ENCODE measurements around the gene CAMSAP1.
"Not testable (repeated sequence)": the region's sequence is repeated elsewhere in the genome, so short reads cannot be mapped to it uniquely, and the experiment has no call there.

CAMSAP1 gene

DNA sequence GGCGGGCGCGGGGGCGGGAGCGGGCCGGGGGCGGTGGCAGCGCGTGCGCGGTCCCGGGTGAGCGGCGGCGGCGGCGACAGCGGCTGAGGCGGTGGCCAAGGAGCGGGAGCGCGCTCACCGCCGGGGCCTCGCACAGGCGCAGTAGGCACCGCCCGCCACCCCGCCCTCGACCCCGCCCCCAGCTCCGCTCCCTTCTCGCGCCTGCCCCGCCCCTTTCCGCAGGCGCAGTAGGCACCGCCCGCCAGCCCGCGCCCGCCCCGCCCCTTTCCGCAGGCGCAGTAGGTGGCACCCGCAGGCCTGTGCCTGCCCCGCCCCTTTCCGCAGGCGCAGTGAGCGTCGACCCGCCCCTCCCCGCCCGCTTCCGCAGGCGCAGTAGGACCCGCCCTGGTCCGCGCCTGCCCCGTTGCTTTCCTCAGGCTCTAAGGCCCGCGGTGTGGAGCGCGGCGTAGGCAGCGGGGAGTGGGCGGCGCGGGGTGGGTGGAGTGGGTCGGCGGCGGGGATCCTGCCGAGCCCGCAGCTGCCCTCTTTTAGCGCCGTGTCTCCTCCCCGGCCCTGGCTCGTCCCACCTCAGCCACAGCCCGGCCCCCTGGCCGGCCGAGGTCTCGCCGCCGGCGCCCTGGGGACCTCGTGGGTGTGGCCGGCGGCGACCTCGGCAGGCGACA lies at the start of gene CAMSAP1:
TSS of gene CAMSAP1 (minus strand) at position 116 of the 662 bp plus-strand sequence. CDS start 387 bp downstream, outside the sequence.
- DNase-seq (ENCODE audit: low spot score): peak; percentile 94

DNA sequence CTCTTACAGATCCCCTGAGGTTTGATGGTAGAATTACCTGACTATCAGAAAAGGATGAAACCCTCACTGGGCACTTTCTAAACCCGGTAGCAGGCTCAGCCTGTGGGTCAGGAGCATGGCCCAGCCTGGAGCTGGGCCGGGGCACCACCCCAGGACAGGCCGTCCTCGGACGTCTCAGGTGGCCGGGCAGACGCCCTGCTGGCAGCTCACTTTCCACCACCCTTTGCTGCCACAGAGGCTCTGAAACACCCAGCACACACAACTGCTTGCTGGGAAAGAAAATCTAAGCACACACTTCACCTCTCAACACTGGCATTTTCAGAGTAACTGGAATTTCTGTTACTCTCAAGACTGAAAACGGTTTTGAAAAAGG lies 49.4 kb upstream of the CAMSAP1 start:
- no peak for DNase-seq (ENCODE audit: low spot score)

DNA sequence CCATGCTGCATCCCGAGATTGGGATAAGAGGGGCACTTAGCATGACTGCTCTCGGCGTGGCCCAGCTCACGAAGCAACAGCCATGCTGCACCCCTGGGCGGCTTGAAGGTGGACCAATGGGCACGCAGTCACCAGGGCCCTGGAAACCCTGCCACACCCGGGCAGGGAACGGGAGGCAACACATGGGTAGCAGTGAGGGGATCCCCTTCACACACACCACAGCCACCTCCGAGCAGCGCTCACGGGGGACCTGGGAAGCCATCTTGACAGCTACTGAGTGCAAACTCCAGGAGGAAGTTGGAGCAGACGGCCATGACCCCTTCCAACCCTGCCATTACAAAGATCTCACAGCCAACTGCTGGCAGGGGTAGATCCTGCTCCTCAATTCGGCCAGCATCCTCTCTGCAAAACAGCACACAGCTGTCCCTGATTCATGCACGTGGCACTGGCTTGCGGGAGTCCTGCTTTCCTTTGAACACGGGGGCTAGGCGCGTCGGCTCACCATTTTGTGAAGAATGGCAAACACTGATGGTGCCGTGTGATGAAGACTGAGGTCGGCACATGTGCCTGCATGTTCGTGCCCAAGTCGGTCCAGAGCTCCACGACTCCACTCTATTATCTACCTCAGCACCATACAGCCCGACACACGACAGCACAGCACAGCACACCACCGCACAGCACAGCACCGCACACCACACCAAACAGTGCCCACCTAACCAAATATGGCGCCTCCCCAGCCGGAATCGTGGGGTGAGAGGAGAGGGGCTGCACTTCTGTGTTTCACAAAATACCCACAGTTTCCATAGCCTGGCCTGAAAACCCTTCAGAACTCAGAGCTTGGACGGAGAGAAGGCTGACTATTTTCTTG lies 48.8 kb upstream of the CAMSAP1 start:
- no peak for DNase-seq (ENCODE audit: low spot score)

DNA sequence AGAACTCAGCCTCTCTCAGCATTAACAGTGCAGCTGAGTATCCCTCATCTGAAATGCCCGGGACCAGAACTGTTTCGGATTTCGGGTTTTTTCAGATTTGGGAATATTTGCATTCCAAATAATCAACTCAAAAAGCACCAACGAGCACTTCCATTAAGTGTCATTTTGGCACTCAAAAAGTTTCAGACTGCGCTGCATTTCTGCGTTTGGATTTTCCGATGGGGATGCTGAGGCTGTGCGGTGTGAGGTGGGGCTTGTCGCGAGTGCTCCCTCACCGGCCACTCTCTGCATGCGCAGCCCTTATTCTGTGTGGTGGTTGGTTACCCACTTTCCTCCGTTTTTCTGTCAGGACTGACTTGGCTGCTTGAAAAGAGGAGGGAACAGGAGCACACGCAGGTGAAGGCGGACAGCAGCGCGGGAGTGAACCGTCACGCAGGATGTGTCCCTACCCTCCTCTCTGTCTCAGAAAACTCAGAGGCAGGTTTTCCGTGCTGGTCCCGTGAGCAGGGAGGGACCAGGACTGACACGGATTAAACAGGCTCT lies 45.4 kb upstream of the CAMSAP1 start:
- DNase-seq (ENCODE audit: low spot score): no peak

DNA sequence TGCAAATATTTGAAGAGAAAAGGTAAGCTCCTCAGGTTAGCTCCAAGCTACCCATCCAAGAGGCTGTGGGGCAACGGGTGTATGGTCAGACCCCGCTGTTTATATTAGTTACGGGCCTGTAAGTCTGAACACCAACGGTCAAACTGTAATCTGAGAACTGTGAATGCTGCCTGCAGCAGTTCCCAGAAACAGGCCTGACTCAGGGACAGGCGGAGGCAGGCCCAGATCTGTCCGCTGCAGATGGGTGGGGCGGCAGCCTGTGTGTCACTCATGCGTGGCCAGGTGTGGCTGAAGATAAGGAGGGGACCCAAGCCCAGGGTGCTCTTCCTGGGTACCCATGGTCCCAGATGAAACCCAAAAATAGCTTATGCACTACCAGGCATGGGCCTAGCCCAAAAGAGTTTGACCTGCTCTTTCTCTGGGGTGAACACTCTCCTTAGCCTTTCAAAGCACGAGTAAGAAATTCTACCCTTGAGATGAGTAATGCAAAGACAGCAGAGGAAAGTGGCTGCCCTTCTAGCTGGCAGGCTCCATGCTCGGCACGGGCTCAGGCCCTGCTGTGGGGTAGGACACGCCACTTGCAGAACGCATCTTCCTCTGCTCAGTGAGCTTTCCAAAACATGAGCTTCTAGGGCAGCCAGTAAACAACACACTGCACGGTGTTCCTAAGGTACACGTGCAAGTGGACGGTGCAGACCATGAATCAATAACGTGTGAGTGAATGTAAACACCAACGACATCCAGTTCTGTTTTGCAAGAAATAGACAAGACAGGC lies 44.7 kb upstream of the CAMSAP1 start:
- no peak for DNase-seq (ENCODE audit: low spot score)

- not testable (repeated sequence) for DNase-seq (ENCODE audit: low spot score)
Measured at GRCh38 chr9:135951310-135951709, 44.0 kb upstream of the CAMSAP1 start.

DNA sequence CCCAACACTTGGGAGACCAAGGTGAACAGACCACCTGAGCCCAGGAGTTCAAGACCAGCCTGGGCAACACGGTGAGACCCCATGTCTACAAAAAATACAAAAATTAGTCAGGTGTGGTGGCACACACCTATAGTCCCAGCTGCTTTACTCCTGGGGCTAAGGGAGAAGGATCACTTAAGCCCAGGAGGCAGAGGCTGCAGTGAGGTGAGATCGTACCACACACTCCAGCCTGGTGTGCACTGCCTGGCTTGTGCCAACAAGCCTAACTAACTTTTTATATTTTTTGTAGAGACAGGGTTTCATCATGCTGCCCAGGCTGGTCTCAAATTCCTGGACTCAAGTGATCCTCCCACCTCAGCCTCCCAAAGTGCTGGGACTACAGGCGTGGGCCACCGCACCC lies 43.5 kb upstream of the CAMSAP1 start:
- not testable (repeated sequence) for DNase-seq (ENCODE audit: low spot score)

DNA sequence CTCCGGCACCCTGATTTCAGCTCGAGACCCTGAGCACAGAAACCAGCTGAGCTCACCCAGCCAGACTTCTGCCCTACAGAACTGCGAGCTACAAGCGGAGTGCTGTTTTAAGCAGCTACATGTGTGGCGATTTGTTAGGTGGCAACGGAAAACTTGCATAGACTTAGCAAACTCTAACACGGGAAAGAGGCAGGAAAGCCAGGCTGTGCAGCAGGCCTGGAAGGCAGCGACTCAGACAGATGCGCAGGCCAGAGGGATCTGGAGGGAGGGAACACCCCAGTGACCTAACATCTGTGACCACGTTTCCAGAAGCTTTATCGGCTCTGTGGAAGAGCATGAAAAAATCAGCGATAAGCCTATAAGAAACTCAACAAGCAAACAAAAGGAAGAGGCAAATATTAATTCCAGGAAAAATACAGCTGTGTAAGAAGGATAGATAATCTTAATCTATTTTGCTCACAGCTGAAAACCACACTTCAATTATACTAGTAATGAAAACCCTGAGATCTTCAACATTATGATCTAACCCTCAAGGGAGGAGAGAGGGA lies 42.9 kb upstream of the CAMSAP1 start:
- no peak for DNase-seq (ENCODE audit: low spot score)

DNA sequence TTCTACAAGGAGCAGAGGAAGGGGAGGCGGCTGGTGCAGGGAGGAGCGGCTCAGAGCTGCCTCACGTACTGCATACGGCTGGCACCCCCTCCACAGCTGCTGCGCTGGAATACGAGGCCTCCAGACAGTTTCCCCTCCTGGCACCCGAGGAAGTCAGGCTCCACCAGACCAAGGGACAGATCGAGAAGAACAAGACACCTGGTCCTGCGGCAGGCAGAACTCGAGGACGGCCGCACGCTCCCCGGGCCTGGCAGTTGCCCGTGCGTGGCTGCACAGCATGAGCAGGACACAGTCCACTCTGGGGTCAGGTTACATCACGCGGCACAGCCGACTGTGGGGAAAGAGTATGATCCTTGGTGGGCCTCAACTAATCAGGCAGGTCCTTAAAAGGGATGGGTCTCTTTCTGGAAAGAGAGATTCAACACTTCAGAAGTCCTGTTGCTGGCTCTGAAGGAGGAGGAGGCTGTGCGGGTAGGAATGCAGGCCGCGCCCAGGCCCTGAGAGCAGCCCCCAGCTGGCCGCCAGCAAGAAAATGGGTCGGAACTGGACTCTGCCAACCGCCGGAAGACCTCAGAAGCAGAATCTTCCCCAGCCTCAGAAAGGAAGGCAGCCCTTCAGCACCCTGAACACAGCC lies 42.3 kb upstream of the CAMSAP1 start:
- DNase-seq (ENCODE audit: low spot score): no peak

- no peak for DNase-seq (ENCODE audit: low spot score)
Measured at GRCh38 chr9:135948968-135949367, 41.6 kb upstream of the CAMSAP1 start.

DNA sequence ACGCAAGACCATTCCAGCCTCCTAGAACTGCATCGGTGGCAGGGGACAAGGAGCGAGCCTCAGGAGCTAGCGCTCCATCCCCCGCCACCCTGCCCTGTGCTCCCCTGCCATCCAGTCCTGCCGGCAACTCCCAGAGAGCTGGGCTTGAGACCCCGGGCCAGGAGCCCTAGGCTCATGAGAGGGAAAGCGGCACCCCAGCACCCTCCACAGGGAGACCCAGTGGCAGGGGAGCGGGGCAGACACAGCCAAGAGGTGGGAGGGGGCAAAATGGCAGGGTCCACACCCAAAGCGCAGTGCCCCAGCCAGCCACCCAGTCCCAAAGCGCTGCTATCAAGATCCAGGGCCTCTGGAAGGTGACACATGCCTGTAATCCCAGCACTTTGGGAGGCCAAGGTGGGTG lies 41.1 kb upstream of the CAMSAP1 start:
- DNase-seq (ENCODE audit: low spot score): no peak

DNA sequence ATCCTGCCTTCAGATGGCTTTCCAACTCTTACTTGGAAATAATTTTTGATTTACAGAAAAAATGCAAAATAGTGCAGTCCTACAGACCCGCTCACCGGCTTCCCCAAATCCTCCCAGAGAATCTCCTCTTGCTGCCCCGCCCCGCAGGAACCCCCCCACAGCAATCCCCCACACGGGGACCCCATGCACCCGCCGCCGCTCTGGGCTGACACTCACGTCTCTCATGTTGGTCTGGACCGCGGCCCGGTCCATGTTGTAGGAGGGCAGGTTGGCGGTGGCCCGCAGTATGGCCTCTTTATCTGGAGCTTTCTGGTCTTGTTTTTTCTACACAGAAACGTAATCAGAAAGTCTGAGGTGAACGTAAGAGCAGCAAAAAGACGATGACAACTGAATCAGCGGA lies 40.2 kb upstream of the CAMSAP1 start:
- DNase-seq (ENCODE audit: low spot score): no peak

GRCh38 chr9:135947105-135947504 lies 39.8 kb upstream of the CAMSAP1 start:
- DNase-seq (ENCODE audit: low spot score): not testable (repeated sequence)

DNA sequence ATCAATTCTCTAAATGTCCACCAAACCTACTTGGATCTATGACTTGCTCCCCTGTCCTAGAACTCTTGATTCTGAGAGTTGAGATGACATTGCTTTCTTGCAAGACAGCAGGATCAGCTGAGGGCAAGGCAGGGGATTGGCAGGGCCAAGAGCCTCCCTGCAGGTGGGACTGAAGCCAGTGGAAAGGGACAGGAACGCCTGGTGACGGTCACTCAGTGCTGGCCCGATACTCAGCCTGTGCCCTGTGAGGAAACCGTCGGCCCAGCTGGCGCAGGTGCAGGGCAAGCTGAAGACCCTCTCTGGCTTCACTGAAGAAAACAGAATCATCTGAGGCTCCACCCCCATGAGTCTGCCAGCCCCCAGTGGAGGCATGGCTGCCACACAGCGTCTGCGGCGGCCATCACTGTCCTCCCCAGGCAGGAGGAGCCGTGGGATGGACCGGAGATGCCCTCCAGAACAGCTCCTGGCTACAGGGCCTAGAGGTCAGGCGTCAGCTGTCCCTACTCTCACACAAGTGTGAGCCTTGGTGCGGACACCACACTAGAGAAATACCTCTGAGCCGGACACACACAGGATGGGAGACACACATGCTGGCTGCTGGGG lies 39.1 kb upstream of the CAMSAP1 start:
- DNase-seq (ENCODE audit: low spot score): no peak

- DNase-seq (ENCODE audit: low spot score): no peak
Measured at GRCh38 chr9:135945969-135946368, 38.6 kb upstream of the CAMSAP1 start.

DNA sequence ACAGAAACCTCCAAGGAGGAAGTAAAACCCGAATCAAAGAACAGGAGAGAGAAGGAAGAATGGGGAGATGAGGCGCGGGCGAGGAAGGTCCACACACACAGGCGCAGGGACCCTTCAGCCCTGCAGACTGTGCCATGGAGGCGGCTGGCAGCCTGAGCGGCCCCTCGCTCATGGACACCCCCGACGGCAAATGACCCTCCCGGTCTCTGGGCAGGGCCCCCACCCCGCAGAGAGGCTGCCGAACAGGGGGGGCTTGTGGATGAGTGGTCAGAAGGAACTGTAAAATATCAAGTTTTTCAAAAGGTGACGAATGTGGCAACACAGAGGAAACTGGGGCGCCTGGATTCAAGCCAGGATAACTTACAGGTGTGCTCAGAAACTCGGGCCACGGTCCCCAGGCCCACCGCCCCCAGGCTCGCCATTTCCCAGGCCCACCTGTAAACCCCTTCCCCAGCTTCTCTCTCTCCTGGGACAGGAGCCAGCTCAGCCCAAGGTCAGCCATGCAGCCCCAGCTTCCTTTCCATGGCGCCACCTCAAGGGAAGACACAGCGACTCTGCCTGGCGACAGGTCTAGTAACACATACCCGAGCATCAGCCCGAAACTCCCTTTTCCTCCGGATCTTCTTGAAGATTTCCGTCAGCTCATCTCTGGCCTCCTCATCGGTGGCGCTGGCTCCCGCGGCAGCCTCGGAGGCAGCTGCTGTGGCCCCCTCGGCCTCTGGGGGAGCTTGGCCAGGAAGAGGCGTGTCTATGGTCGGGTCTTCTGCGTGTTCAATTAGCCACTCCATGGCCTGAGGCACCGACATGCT lies 37.3 kb upstream of the CAMSAP1 start:
- DNase-seq (ENCODE audit: low spot score): no peak

- DNase-seq (ENCODE audit: low spot score): not testable (repeated sequence)
Measured at GRCh38 chr9:135943604-135944003, 36.3 kb upstream of the CAMSAP1 start.

DNA sequence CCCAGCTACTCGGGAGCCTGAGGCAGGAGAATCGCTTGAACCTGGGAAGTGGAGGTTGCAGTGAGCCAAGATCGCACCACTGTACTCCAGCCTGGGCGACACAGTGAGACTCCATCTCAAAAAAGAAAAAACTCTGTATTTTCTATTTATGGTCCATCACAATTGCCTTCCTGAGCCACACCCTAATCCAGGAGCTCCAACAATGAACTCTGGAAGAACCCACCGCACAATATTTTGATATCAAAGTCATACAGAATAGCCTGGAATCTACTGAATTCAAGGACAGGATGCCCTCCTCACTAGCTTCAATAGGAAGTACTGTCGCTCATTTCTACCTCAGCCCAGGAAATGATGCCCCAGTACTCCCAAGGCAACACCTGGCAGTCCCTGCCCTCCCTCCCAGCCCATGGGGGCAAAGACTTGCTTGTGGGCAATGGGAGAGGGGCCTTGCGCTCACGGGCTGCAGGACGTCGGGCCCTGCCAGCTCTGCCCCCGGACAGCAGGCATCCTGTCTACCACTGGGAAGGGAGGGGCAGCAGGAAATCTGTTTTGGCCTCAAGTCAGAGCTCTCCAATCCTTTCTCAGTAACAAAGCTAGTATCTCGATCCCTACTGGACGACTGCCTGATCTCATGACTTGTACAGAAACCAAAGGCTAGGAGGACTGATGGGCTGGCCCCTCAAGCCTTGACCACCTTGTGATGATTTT lies 34.1 kb upstream of the CAMSAP1 start:
- no peak for DNase-seq (ENCODE audit: low spot score)

Measured in CD4-positive, alpha-beta T cell treated with Interleukin-15 for 4 hours (primary cell).